SJSA1 (cell line): Measurements from ENCODE around the gene ATP5F1C. TPM values are rescaled to one million over a fixed set of nuclear protein-coding genes. Genes with fewer than 3 reads are reported as not detected.
"Not testable (repeated sequence)": the region's sequence is repeated elsewhere in the genome, so short reads cannot be mapped to it uniquely, and the experiment has no call there.

Source experiments
- DNase-seq, 2 experiments: peaks; one replicate each; pipeline ENCODE4 v3.0.0-alpha.2; 2015 to 2020; ENCODE audit warnings: low spot score in 2 of 2, low read depth in 1 of 2
- H3K27ac ChIP-seq: fragments of 250-450 bp; sonication (Bioruptor Pico); 2 replicates; pipeline ENCODE4 v1.5.1; 2020; ENCODE audit warnings: mild to moderate bottlenecking, moderate library complexity
- H3K27me3 ChIP-seq: fragments of 250-450 bp; sonication (Bioruptor Pico); replicated peaks from 2 replicates; pipeline ENCODE4 v1.5.1; 2020; ENCODE audit warnings: mild to moderate bottlenecking, moderate library complexity
- H3K36me3 ChIP-seq: fragments of 250-450 bp; sonication (Bioruptor Pico); 2 replicates; pipeline ENCODE4 v1.5.1; 2020; ENCODE audit warnings: mild to moderate bottlenecking
- H3K4me1 ChIP-seq: fragments of 250-450 bp; sonication (Bioruptor Pico); replicated peaks from 2 replicates; pipeline ENCODE4 v1.6.1; 2021; ENCODE audit warnings: mild to moderate bottlenecking
- H3K4me3 ChIP-seq: fragments of 250-450 bp; sonication (Bioruptor Pico); 2 replicates; pipeline ENCODE4 v1.5.1; 2020; ENCODE audit warnings: mild to moderate bottlenecking
- H3K9me3 ChIP-seq: fragments of 250-450 bp; sonication (Bioruptor Pico); replicated peaks from 2 replicates; pipeline ENCODE4 v1.5.1; 2020; ENCODE audit warnings: mild to moderate bottlenecking
- total RNA-seq: library from RNA; depleted of rRNA; stranded (reverse); fragments of >200 nt; shearing (Covaris generic); gene quantifications from 2 replicates; pipeline ENCODE4 v1.2.3, GENCODE V29; 2014

Gene ATP5F1C
- total RNA-seq, 1 experiment from 2014 or later = 447 TPM

DNA sequence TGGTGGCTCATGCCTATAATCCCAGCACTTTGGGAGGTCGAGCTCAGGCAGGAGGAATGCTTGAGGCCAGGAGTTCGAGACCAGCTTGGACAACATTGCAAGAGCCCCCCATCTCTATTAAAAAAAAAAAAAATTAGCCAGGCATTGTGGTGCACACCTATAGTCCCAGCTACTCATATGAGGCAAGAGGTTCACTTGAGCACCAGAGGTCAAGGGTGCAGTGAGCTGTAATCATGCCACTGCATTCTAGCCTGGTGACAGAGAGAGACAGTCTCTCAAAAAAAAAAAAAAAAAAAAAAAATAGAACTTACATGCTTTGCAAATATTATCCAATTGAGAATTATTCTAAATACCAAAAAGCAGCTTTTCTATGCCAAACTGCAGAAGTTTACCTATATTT lies 11.2 kb upstream of the ATP5F1C start:
- H3K36me3 ChIP-seq = peaks cover 77% of the 10 kb centered on the region

DNA sequence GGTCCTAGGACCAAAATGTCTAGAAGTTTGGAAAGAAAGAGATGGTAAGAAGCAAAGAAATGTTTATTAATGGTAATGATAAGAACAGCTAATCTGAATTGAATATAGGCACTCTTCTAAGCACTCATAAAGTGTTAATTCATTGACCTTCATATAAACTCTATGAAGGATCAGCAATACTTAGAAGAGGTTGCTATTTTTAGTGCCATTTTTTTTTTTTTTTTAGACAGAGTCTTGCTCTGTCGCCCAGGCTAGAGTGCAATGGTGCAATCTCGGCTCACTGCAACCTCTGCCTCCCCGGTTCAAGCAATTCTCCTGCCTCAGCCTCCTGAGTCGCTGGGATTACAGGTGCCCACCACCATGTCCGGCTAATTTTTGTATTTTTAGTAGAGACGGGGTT lies 5.8 kb upstream of the ATP5F1C start:
- H3K4me1 ChIP-seq, H3K9me3 ChIP-seq, DNase-seq, H3K4me3 ChIP-seq, H3K27ac ChIP-seq, H3K27me3 ChIP-seq: not testable (repeated sequence)
- peaks cover 62% of the 10 kb centered on the region for H3K36me3 ChIP-seq

More for the DNA sequence above, 11.2 kb upstream of the ATP5F1C start:
- no peak for DNase-seq
- Histone ChIP-seq H3K27me3 (no peaks in the 10 kb centered on the region), H3K9me3 (no peaks in the 10 kb centered on the region), H3K27ac (no peak overlapping the region), H3K4me3 (no peak overlapping the region), H3K4me1 (no peaks in the 10 kb centered on the region)

DNA sequence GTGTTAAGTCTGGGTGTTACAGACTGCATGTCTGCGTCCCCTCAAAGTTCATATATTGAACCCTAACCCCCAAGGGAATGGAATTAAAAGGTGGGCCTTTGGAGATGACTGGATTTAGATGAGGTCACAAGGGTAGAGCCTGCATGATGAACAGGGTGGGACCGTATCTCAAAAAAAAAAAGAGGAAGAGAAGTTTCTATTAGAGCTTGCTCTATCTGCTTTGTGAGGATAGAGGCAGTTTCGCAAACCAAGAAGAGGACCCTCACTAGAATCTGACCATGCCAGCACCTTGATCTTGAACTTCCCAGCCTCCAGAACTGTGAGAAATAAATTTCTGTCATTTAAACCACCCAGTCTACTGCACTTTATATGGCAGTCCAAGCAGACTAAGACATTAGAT lies 1.5 kb upstream of the ATP5F1C start:
- H3K27me3 ChIP-seq = no peaks in the 10 kb centered on the region
- no peaks in the 10 kb centered on the region for H3K9me3 ChIP-seq
- DNase-seq = no peak
- peak overlapping the region; percentile 84 for H3K4me3 ChIP-seq
- peaks cover 11% of the 10 kb centered on the region; the same call in 1 of the 2 replicates for H3K4me1 ChIP-seq
- H3K27ac ChIP-seq = no peak overlapping the region
- H3K36me3 ChIP-seq = peaks cover 36% of the 10 kb centered on the region

DNA sequence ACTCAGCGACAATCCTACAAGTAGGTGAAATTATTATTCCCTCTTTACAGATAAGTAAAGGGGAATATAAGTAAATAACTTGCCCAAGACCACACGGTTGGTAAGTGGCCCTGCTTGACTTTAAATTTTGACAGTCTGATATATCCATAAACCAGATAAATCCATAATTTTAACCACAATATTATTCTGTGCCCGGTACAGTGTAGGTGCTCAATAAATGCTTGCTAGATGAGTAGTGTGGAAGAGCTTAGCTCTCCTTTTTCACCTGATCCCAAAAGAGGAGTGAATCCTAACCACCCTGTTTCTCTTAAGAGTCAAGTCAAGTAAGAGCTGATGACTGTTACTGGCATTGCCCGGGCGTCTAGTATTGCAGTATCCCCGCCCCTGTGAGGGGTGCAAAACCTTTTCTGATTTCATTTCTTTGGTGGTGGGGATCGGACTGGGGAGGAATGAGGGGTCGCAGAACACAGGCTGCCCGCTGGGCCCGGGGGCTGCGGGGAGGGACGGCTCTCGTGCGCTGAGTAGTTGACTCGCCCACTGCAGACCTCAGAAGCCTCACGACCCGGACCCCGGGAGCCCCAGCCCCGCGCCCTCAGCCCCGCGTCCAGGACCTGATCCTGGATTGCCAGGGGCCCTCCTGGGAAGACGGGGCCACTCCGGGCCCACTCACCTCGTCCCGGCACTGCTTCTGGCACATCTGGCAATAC lies 674 bp upstream of the ATP5F1C start:
- H3K4me3 ChIP-seq = peak overlapping the region; percentile 84
- DNase-seq = peak in 1 of 2 experiments; percentile 20
- H3K27me3 ChIP-seq = no peaks in the 10 kb centered on the region
- H3K27ac ChIP-seq = peak overlapping the region; percentile 48
- H3K36me3 ChIP-seq = peaks cover 34% of the 10 kb centered on the region
- H3K4me1 ChIP-seq = peaks cover 12% of the 10 kb centered on the region
- no peaks in the 10 kb centered on the region for H3K9me3 ChIP-seq

DNA sequence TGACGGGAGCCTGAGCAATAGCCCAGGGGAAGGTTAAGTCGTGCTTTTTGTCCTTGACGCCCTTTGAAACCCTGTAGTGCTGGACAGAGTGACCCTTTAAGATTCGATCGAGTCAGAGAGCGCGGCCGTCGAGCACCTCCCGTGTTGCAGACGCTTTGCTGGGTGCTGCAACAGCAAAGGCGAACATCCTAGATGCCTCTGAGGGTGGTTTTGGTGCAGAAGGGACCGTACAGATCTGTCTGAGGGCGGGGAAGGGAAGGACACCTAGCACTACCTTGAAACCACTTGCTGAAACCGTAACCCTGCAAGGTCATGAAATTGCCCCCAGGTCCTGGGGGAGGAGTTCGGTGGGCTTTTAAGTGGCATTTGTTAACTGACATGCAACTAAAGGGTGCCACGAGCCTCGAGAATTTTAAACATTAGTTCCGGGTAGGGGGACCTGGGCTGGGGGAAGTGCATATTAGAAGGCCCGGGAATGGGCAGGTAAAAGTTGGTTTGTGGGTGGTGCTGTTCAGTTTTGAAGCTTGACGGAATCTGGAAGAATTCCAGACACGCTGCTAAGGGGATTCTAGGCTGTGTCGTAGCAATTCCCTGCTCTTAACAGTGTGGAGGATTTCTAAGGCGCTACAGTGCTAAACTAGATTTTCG lies 786 bp downstream of the ATP5F1C start:
- no peak for DNase-seq
- H3K9me3 ChIP-seq = no peaks in the 10 kb centered on the region

DNA sequence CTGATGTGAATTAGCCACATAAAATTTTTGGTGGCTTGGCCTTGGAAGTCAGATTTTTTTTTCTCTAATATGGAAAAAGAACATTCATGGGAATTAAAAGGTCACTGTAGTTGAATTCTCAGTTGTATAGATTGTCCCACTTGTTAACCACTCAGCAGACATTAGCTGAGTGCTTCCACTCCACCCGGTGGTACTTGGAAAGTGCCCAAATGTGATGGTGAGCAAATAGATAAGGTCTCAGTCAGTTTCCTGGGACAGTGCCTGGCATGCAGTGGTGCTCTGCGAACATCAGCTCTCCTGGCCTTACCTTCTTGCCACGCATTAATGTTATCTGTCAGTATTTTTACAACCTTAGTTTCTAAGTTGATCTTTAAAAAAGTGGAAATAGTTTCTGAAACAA lies 1.4 kb downstream of the ATP5F1C start:
- no peaks in the 10 kb centered on the region for H3K9me3 ChIP-seq
- H3K27me3 ChIP-seq = no peaks in the 10 kb centered on the region
- H3K4me3 ChIP-seq = peak overlapping the region; percentile 84
- H3K36me3 ChIP-seq = peaks cover 32% of the 10 kb centered on the region
- H3K4me1 ChIP-seq = peaks cover 18% of the 10 kb centered on the region
- no peak overlapping the region for H3K27ac ChIP-seq
- no peak for DNase-seq

More for the DNA sequence above, 786 bp downstream of the ATP5F1C start:
- Histone ChIP-seq H3K4me3 (peak overlapping the region; percentile 84), H3K27ac (no peak overlapping the region; the same call in 1 of the 2 replicates), H3K4me1 (peaks cover 18% of the 10 kb centered on the region), H3K36me3 (peaks cover 36% of the 10 kb centered on the region), H3K27me3 (no peaks in the 10 kb centered on the region)

DNA sequence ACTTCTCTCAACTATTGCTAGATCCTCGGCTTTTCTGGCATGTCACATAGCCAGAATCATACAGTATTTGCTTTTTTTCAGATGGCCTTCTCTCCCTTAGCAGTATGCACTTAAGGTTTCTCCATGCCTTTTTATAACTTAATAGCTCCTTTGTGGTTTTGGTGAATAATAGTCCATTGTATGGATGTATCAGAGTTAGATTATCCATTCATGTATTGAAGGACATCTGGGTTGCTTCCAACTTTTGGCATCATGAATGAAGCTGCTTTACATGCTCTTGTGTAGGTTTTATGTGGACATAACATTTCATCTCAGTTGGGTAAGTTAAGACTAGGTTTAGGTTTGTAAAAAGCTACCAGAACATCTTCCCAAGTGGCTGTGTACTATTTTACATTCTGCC lies 4.6 kb downstream of the ATP5F1C start:
- Histone ChIP-seq H3K4me1 (peaks cover 21% of the 10 kb centered on the region), H3K36me3 (peaks cover 38% of the 10 kb centered on the region), H3K27me3 (no peaks in the 10 kb centered on the region), H3K9me3 (no peaks in the 10 kb centered on the region), H3K4me3 (no peak overlapping the region), H3K27ac (no peak overlapping the region)
- no peak for DNase-seq

DNA sequence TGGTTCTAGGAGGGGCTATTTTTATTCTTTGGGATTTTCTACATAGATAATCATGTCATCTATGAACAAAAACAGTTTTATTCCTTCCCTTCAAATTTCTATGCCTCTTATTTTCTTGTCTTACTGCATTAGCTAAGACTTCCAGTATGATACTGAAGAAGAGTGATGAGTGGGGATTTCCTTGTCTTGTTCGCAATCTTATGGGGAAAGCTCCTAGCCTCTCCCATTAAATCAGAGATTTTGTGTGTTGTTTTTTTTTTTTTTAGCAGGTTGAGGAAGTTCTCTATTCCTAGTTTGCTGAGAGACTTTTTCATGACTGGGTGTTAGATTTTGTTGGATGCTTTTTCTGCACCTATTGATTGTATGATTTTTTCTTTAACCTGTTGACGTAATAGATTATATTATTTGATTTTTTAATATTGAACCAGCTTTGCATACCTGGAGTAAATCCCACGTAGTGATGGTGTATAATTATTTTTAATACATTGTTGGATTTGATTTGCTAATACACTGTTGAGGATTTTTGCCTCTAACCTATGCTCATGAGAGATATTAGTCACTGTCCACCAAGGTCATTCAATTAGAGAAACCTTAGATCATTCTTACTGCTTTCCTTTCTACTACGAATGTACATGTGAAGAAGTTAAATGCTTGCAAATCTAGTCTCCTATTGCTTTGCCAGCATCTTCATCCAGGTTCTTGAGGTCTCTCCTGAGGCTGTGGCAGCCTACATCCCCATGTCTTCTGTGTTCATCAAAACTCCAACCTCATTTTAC lies 6.5 kb downstream of the ATP5F1C start:
- H3K36me3 ChIP-seq = peaks cover 50% of the 10 kb centered on the region
- peaks cover 24% of the 10 kb centered on the region for H3K4me1 ChIP-seq
- no peaks in the 10 kb centered on the region for H3K9me3 ChIP-seq
- no peak for DNase-seq
- no peaks in the 10 kb centered on the region for H3K27me3 ChIP-seq
- no peak overlapping the region for H3K27ac ChIP-seq
- H3K4me3 ChIP-seq = no peak overlapping the region

DNA sequence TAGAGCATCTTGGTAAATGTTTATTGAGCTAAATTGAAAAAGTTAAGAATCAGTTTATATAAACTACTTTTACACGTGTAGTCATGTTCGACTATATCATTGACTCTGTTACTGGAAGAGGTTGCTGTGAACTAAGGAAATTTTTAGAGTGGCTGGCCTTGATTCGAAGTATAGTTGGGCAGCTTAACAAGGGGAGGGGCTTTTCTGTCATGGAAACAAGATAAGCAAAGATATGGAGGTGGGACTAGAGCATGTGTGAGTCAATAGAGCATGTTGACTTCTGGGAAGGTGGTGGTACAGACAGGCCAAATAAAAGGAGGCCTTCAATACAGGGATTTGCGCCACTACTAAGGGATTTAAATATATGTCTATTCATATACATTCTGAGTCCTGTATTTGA lies 7.6 kb downstream of the ATP5F1C start:
- Histone ChIP-seq H3K4me1 (peaks cover 23% of the 10 kb centered on the region), H3K27me3 (no peaks in the 10 kb centered on the region), H3K4me3 (no peak overlapping the region), H3K36me3 (peaks cover 58% of the 10 kb centered on the region), H3K9me3 (no peaks in the 10 kb centered on the region), H3K27ac (no peak overlapping the region)
- no peak for DNase-seq

DNA sequence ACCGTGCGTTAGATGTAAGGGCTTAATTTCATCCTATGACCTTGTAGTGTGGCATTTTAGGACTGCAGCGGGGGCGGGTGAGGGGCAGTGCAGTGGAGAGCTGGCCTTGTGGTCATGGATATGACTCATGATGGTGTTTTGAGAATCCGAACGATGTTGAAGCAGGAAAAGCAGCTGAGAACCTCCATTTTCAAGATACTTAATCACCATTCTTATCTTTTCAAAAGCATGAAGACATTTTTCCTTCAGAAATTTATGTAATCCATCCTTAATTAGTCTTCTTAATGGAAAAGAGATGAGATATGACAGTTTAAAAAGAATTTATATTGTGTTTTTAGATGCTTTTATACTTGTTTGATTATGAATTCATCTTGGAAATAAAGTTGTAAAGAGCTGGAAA lies 9.6 kb downstream of the ATP5F1C start:
- Histone ChIP-seq H3K27ac (peak overlapping the region; percentile 57), H3K36me3 (peaks cover 66% of the 10 kb centered on the region)

DNA sequence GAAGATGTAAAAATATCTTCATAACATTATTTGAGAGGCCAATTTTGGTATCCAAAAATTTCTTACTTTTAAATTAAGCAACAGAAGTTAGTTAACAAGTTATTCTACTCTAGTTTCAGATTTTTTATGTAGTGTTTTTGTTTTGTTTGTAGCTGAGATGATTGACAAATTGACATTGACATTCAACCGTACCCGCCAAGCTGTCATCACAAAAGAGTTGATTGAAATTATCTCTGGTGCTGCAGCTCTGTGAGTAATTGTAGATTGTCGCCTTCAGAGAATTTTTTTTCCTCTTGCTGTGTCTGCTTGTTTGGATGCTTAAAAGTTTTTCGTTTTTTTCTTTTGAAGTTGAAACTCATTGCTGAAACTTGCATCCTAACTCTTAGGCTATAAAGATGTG lies 14.6 kb downstream of the ATP5F1C start:
- Histone ChIP-seq H3K9me3 (no peaks in the 10 kb centered on the region), H3K36me3 (peaks cover 90% of the 10 kb centered on the region), H3K27me3 (no peaks in the 10 kb centered on the region), H3K27ac (no peak overlapping the region), H3K4me1 (peaks cover 7% of the 10 kb centered on the region), H3K4me3 (no peak overlapping the region)
- no peak for DNase-seq

More for the DNA sequence above, 9.6 kb downstream of the ATP5F1C start:
- H3K27me3 ChIP-seq = no peaks in the 10 kb centered on the region
- peaks cover 19% of the 10 kb centered on the region for H3K4me1 ChIP-seq
- no peak overlapping the region for H3K4me3 ChIP-seq
- H3K9me3 ChIP-seq = no peaks in the 10 kb centered on the region
- DNase-seq = peak; percentile 75 to 84

DNA sequence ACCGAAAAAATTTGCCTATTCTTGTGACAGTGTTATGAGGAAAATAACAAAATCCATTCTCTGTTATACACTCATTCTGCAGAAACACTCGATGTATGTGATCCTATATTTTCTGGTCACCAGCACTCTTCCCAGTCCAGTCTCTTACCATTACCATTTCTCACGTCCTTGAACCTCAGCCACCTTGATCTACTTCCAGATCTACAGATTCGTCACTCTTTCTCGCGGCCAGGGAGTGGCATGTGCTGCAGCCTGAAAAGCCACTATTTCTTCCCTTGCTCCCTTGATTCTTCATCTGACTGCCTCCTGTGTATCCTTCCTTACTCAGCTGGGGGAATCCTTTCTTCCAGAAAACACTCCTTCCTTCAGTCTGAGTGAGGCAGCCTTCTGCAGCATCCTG lies 16.2 kb downstream of the ATP5F1C start:
- no peak for DNase-seq
- H3K9me3 ChIP-seq = no peaks in the 10 kb centered on the region
- no peaks in the 10 kb centered on the region for H3K4me1 ChIP-seq
- H3K27ac ChIP-seq = no peak overlapping the region
- H3K4me3 ChIP-seq = no peak overlapping the region
- H3K27me3 ChIP-seq = no peaks in the 10 kb centered on the region
- H3K36me3 ChIP-seq = peaks cover 88% of the 10 kb centered on the region

DNA sequence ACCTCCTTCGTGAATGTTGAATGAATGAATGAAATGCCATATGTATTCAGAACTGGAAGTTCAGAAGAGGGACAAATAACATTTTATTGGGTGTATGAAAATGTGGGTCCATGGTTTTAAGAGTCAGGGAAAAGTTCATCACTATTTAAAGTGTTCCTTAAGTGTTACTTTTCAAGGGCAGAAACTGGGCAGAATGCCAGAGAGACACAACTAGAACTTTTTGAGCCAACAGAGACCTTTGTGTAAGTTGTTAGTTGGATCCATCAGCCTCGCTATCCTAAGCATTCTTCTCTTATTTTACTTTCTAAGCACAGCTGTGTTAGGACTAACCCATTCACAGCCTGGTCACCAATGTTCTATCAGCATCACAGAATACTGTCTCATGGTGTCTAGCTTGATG lies 16.8 kb downstream of the ATP5F1C start:
- Histone ChIP-seq H3K36me3 (peaks cover 83% of the 10 kb centered on the region), H3K4me1 (no peaks in the 10 kb centered on the region), H3K4me3 (no peak overlapping the region)

More for the DNA sequence above, 16.8 kb downstream of the ATP5F1C start:
- no peak overlapping the region for H3K27ac ChIP-seq
- H3K9me3 ChIP-seq = no peaks in the 10 kb centered on the region
- DNase-seq = no peak
- no peaks in the 10 kb centered on the region for H3K27me3 ChIP-seq
